Hematopoietic multipotent progenitor cell treated with erythropoietin and hydrocortisone succinate and interleukin-3 and kit ligand, for 8 days (in vitro differentiated cells): ENCODE data around the gene DPP4.
"Not testable (repeated sequence)": the region's sequence is repeated elsewhere in the genome, so short reads cannot be mapped to it uniquely, and the experiment has no call there.

Experiments
- DNase-seq: peaks from one replicate; pipeline ENCODE4 v3.0.0-alpha.2; 2015

DPP4 gene

DNA sequence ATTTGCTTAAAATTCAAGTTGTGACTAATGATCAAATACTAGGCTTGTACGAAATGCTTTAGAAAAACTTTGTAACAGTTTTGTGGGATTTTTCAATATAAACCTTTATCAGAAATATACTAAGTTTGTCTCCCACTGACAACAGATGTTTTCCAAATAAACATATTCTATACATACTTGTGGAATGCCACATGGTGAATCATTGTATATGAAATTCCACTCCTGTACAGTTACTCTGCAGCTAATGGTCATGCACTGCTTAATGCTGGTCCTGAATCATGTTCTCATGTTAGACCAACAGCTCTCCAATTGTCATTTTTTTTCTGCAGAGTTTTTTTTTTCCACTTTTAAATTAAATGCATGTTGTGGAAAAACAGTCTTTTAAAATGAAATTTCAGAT lies 90.1 kb downstream of the DPP4 start:
- DNase-seq = no peak

GRCh38 chr2:161983331-161983651 lies 90.7 kb downstream of the DPP4 start:
- no peak for DNase-seq

- no peak for DNase-seq
These were observed 91.3 kb downstream of the DPP4 start for GRCh38 chr2:161982548-161983330.

DNA sequence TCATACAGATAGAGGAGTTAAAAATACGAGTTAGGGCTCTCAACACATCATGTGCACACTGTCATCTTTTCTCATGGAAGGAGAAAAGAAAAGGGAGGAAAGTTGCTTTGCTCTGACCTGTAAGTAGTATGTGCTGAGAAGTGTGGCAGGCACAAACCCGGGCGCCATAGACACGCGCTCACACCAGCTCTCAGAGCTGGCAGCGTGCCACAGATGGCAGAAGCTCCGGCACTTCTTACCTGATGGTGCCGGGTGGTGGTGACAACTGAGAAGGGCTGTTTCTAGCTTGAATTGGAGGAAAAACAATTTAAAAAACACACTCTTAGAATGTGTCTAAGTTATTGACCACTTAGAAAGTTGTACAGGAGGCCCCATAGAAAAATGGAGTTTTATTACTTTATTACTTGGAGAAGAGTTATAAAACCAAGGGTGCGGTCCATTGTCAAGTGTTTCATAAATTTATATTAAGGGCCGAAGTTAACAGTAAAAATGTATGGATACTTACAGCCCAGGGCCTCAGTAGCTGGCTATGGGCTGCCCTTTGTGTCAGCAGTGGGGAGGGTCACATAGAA lies 92.2 kb downstream of the DPP4 start:
- DNase-seq = no peak

DNA sequence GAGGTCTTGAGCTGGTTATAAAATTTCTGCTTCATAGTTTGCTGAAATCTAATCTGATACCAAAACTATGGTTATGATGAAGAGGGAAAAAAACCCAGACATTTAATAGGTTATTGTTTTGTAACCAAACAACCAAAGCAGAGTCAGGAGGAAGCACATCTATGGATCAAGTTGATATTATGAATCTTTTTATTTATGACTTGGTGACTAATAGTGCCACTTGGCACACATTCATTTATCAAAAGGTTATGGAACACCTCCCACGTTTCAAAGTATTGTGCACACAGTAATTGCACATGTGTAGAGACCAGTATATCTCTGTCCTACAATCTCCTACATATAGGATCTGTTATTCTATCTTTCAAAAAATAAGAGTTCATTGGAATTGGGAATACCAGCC lies 93.0 kb downstream of the DPP4 start:
- no peak for DNase-seq

DNA sequence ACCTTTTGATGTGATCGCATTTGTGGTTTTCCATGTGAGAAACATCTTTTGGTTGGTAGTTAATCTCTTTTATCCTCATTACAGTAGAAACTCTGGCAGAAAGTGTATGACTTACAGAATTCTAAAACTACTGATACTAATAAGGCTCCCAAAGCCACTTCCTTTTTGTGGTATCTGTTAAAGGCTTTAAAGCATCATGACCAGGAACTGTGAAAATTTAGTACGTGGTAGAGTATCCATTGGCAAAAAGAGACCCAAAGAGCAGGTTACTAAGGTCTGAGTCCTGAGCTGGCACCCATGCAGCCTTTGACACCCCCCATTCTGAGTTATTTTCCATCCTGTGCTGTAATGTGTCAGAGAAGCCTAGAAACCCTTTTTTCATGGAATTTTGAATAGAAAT lies 94.5 kb downstream of the DPP4 start:
- no peak for DNase-seq

- DNase-seq = not testable (repeated sequence)
These were observed 96.1 kb downstream of the DPP4 start for GRCh38 chr2:161977926-161978325.

- DNase-seq = no peak
These were observed 97.1 kb downstream of the DPP4 start for GRCh38 chr2:161976917-161977316.

DNA sequence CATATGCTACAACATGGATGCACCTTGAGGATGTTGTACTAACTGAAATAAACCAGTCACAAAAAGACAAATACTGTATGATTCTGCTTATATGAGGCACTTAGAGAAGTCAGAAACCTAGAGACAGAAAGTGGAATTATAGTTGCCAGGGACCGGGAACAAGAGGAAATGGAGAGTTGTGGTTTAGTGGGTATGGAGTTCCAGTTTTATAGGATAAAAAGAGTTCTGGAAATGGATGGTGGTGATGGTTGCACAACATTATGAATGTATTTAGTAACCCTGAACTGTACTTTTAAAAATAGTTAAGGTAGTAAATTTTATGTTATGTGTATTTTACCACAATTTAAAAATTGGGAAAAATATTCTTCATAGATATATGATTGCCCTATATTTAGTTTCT lies 97.7 kb downstream of the DPP4 start:
- DNase-seq = no peak

DNA sequence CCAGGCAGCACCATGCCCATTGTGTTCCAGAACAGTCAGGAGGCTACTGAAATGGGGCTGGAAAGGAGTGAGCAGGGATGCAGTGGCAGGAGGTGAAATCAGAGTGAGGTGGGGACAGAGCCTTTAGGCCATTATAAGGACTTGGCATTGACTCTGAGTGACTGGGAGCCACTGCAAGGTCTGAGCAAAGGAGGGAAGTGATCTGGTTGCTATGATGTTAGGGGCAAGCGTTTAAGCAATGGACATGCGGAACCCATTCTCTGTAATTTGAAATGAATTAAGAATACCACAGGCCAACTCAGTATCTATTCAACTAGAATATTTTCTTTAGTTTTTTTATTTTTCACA lies 98.2 kb downstream of the DPP4 start:
- DNase-seq = no peak

DNA sequence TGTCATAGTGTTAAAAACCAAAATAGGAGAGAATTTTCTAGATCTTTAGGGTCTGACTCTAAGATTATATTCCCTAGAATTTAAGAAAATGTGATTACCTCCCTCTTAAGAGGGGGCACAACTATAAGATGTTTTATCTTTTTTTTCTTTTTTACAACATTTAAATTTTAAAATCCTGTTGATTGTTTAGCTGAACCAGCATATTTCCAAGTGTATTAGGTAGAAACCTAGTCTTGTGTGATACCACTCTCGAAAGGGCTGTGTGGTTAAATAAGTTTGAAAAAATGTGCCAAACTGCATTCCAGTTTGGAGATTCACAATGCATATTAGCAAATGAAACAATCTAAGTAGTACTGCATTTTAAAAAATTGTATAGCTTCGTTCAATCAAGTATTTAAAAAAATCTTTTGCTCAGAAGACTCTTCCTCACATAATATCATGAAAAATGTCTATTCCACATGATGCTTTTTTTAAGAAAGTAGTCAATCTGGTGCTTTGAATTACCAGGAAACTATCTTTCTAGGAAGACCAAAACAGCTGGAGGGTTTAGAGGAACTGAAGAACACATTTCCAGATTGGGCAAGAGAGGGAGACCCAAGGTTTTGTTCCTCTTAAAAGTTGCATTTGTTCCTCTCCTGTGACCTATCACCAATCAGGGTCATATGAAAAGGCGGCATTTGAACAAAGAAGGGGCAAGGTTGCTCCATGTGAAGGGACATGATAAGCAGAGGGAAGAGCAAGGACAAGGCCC lies 98.8 kb downstream of the DPP4 start:
- DNase-seq = peak; percentile 15

GRCh38 chr2:161974461-161974860 lies 99.6 kb downstream of the DPP4 start:
- no peak for DNase-seq

DNA sequence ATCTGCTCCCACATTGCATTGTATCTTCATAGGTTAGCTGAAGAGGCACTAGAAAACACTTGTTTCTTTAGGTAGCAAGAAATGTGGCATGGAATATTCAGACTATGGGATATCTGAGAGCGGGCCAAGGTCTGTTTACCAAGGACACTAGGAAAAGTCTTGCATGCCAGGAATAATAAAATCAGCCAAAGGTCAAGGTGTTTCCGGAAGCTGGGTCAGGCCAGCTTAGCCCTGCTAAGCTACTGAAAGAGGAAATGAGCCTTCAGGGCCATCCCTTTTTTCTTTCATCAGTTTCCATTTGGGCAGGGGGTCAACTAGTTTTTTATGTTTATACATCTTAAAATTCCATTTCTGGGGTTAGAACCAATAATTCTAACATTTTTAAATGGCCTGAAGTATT lies 101.1 kb downstream of the DPP4 start:
- DNase-seq = no peak

DNA sequence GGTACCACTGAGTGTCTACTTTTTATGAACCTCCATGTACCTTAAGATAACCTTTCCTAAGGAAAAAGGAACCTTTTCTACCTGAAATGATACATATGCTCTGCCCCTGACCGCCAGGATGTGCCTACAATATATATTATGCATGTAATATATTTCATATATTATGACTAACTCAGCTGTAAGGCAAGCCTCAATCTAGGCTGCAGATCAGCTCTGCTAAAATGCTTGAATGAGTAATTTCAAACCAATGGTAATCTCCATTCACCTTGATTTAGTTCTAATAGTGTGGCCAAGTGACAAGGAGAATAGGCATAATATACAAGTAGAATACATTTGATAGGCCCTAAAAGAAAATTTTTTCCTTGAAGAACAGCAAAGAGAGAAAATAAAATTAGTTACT lies 101.8 kb downstream of the DPP4 start:
- no peak for DNase-seq

DNA sequence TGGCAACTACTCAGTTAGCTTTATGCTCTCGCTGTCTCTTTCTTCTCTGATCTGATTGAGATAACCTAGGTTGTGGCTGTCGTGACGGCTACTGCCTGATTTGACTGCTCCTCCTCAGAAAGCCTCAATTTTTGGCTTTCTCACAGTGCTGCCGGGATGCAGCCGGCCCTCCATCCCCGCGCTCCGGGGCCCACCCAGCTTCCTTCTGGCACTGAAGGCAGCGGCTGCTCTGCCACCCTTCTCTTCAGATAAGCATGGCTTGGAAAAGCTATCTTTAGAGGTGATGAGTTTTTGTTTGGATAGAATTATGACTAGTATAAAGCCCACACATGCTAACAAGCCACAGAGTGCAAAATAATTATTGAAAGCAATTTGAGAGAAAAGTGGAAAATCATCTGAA lies 102.5 kb downstream of the DPP4 start:
- no peak for DNase-seq

DNA sequence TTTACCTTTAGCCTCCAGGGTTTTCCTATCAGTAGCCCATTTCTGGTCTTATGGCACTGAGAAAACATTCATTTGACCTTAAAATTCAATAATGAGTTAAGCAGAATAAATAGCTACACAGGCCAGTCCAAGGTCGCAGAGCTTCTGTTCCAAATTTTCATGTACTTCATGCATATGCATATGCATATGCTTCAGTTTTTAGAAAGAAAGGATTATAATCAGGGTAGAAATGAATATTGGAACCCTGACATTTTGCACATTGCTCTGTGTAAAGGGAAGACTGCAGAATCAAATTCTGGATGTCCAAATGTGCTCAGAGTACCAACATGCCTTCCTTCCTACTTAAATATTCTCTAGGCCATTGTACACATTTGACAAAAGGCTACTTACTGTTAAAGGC lies 104.9 kb downstream of the DPP4 start:
- DNase-seq = no peak

GRCh38 chr2:161965994-161966393 lies 108.0 kb downstream of the DPP4 start:
- no peak for DNase-seq

DNA sequence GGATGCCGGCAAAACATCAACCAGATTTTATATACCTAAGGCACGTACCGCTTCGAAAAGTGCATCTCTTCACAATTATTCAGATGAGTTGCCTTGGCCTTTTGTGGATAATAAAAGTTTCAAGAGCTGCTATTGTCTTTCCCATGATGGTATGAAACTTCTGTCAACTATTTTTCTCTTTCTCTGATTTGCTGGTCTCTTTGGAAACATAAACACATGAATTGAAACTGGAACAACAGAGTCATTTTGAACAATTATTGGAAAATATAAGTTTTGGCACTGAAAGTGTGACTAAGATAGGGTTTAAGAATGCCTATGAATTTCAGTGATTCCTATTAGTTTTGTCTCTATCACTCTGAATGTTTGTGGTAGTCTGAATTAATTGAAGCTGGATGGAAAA lies 109.9 kb downstream of the DPP4 start:
- no peak for DNase-seq

DNA sequence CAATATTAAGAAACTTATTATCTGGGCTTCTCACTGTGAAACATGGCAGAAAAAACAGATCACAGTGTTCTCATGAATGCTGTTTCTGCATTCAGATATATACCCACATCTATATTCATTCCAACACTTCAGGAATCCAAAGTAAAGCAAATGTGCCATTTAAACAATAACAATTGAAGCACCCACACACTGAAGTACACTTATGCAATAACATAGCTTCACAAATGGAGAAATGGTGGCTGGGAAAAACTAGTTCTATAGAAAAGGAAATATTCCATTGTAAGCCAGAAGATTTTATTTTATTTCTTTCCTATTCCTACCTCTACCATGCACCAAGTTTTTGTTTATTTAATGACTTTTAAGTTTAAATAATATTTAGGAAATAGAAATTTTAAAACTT lies 111.9 kb downstream of the DPP4 start:
- DNase-seq = no peak

DNA sequence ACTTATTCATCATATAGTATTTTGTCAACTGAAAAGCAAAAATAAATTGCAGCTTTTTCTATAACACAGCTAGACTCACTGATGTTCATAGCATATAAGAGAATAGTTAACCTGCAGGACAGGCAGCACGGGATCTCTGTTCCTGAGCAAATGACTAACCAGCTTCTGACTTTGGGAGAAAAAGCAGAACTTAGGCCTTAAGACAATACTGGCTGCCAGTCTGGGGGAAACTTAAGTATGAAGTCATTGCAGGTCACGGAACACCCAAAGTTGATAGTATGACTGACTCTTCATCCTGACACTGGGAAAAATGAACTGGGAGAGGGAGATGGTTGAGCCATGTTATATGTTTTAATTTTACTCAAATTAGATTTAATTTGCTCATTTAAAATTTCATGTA lies 113.0 kb downstream of the DPP4 start:
- DNase-seq = no peak

DNA sequence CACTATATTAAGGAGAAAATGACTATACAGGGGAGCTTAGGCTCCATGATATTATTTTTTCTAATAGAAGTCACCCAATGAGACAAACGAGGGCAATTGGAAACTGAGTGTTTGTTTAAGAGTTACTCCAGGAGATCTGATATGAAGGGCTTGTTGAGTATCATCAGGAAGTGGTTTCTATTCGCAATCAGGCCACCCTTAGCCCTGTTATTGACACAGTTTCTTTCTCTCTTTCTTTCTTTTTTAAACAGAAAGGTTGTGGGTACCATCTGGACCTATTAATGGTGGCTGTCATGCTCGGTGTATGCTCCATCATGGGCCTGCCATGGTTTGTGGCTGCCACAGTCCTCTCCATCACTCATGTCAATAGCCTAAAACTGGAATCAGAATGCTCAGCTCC lies 117.3 kb downstream of the DPP4 start:
- no peak for DNase-seq

GRCh38 chr2:161955211-161955610 lies 118.8 kb downstream of the DPP4 start:
- DNase-seq = no peak

GRCh38 chr2:161954103-161954502 lies 119.9 kb downstream of the DPP4 start:
- DNase-seq = no peak

DNA sequence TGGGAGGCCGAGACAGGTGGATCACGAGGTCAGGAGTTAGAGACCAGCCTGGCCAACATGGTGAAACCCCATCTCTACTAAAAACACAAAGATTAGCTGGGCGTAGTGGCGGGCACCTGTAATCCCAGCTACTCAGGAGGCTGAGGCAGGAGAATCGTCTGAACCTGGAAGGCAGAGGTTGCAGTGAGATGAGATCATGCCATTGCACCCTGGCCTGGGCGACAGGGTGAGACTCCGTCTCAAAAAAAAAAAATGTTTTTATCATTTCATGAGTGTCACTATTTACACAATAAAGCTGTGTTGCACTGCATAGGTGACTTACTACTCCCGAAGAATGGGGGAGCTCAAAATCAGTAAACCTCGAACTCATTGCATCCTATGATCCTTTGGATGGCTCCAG lies 120.6 kb downstream of the DPP4 start:
- not testable (repeated sequence) for DNase-seq

- no peak for DNase-seq
These were observed 121.2 kb downstream of the DPP4 start for GRCh38 chr2:161952783-161953191.
